K562 (cell line): ENCODE data around the gene ATP1A2. TPM values are rescaled to one million over a fixed set of nuclear protein-coding genes. Genes with fewer than 3 reads are reported as not detected.

Source experiments
- KLF6 ChIP-seq: fragments of 250-450 bp; sonication (Bioruptor Pico); IDR thresholded peaks from 2 replicates; pipeline ENCODE4 v1.4.0; 2020; ENCODE audit warnings: mild to moderate bottlenecking, moderate library complexity, borderline replicate concordance
- polyA plus RNA-seq, 8 experiments: library from polyadenylated mRNA; depleted of rRNA in 4 of 8; stranded (reverse) in 5 of 8; unstranded in 3 of 8; fragments of >200 nt; fragmentation: Nextera tagmentation in 2 of 8; fragmentation: Illumina TruSeq in 1 of 8; extraction: Ambion mirVana in 2 of 8; extraction: Trizol in 1 of 8; gene quantifications; 2 replicates each; pipeline versions ENCODE4 v1.2.1 to v1.2.3, GENCODE V29; 2011 to 2014; ENCODE audit warnings: inconsistent platforms in 1 of 8, missing spikeins in 1 of 8
- total RNA-seq, 7 experiments: library from RNA; depleted of rRNA in 6 of 7; stranded (reverse); fragments of >200 nt in 6 of 7; fragmentation: Illumina TruSeq in 2 of 7; extraction: Trizol in 2 of 7; gene quantifications; 2 replicates each; pipeline versions ENCODE4 v1.2.1 to v1.2.3, GENCODE V29; 2011 to 2021; ENCODE audit warnings: low replicate concordance in 1 of 7
- TF ChIP-seq, protein P1 (sequence below): fragments of 450-650 bp; IDR thresholded peaks from 2 replicates; pipeline ENCODE4 v1.6.1; 2016; ENCODE audit warnings: mild to moderate bottlenecking, moderate library complexity

The ATP1A2 gene
- total and polyA plus RNA-seq, 9 of the 15 experiments (the other 6 are each of a cell fraction or from before 2014, with no cell fraction given) = 0.04 to 0.11 (median 0.09) TPM; not detected in 6

DNA sequence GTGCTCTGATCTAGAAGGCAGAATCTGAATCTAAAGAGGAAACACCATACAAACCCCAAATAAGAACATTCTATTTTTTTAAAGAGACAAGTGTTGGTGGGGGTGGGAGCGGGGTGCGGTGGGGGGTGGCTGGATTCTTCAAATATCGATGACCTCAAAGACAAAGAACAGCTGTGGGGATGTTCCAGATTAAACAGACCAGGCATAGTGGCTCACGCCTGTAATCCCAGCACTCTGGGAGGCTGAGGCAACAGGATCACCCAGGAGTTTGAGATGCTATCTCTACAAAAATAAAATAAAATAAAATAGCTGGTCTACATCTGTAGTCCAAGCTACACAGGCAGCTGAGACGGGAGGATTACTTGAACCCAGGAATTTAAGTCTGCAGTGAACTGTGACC, 40.8 kb downstream of the ATP1A2 start (continued):
- TF ChIP-seq, protein P1, sequence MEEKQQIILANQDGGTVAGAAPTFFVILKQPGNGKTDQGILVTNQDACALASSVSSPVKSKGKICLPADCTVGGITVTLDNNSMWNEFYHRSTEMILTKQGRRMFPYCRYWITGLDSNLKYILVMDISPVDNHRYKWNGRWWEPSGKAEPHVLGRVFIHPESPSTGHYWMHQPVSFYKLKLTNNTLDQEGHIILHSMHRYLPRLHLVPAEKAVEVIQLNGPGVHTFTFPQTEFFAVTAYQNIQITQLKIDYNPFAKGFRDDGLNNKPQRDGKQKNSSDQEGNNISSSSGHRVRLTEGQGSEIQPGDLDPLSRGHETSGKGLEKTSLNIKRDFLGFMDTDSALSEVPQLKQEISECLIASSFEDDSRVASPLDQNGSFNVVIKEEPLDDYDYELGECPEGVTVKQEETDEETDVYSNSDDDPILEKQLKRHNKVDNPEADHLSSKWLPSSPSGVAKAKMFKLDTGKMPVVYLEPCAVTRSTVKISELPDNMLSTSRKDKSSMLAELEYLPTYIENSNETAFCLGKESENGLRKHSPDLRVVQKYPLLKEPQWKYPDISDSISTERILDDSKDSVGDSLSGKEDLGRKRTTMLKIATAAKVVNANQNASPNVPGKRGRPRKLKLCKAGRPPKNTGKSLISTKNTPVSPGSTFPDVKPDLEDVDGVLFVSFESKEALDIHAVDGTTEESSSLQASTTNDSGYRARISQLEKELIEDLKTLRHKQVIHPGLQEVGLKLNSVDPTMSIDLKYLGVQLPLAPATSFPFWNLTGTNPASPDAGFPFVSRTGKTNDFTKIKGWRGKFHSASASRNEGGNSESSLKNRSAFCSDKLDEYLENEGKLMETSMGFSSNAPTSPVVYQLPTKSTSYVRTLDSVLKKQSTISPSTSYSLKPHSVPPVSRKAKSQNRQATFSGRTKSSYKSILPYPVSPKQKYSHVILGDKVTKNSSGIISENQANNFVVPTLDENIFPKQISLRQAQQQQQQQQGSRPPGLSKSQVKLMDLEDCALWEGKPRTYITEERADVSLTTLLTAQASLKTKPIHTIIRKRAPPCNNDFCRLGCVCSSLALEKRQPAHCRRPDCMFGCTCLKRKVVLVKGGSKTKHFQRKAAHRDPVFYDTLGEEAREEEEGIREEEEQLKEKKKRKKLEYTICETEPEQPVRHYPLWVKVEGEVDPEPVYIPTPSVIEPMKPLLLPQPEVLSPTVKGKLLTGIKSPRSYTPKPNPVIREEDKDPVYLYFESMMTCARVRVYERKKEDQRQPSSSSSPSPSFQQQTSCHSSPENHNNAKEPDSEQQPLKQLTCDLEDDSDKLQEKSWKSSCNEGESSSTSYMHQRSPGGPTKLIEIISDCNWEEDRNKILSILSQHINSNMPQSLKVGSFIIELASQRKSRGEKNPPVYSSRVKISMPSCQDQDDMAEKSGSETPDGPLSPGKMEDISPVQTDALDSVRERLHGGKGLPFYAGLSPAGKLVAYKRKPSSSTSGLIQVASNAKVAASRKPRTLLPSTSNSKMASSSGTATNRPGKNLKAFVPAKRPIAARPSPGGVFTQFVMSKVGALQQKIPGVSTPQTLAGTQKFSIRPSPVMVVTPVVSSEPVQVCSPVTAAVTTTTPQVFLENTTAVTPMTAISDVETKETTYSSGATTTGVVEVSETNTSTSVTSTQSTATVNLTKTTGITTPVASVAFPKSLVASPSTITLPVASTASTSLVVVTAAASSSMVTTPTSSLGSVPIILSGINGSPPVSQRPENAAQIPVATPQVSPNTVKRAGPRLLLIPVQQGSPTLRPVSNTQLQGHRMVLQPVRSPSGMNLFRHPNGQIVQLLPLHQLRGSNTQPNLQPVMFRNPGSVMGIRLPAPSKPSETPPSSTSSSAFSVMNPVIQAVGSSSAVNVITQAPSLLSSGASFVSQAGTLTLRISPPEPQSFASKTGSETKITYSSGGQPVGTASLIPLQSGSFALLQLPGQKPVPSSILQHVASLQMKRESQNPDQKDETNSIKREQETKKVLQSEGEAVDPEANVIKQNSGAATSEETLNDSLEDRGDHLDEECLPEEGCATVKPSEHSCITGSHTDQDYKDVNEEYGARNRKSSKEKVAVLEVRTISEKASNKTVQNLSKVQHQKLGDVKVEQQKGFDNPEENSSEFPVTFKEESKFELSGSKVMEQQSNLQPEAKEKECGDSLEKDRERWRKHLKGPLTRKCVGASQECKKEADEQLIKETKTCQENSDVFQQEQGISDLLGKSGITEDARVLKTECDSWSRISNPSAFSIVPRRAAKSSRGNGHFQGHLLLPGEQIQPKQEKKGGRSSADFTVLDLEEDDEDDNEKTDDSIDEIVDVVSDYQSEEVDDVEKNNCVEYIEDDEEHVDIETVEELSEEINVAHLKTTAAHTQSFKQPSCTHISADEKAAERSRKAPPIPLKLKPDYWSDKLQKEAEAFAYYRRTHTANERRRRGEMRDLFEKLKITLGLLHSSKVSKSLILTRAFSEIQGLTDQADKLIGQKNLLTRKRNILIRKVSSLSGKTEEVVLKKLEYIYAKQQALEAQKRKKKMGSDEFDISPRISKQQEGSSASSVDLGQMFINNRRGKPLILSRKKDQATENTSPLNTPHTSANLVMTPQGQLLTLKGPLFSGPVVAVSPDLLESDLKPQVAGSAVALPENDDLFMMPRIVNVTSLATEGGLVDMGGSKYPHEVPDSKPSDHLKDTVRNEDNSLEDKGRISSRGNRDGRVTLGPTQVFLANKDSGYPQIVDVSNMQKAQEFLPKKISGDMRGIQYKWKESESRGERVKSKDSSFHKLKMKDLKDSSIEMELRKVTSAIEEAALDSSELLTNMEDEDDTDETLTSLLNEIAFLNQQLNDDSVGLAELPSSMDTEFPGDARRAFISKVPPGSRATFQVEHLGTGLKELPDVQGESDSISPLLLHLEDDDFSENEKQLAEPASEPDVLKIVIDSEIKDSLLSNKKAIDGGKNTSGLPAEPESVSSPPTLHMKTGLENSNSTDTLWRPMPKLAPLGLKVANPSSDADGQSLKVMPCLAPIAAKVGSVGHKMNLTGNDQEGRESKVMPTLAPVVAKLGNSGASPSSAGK = no peak
- TF ChIP-seq KLF6 (CRISPR knock-in tag) = no peak
